ENCODE results near the gene NAA10. TPM values are rescaled to one million over a fixed set of nuclear protein-coding genes. Genes with fewer than 3 reads are reported as not detected.

Gene NAA10
- total RNA-seq, 1 donor from 2014 or later, result 69.2 TPM

DNA sequence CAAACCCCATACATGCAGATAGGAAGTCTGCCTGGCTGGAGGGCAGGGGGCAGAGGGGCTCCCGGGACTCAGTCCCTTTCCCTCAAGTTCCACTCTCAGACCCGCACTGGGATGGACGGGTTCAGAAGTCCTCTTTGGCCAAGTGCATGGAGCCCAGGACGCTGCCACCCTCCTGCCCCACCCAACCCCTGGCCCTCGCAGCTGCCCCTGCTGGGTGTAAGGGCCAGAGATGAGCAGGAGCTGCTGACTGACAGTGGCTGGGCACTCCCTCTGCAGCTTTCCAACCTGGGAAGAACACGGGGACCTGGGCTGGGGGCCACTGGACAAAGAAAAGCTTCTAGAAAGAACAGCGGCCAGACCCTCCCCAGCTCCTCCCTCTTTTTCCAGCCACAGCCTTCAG is 52.3 kb downstream of the NAA10 start:
- intact Hi-C loops (cut with DNase I), result no loop called here
- Histone ChIP-seq H3K27ac (no peak overlapping the region), H3K36me3 (no peaks in the 10 kb centered on the region), H3K4me1 (peaks cover 4% of the 10 kb centered on the region), H3K4me3 (no peak overlapping the region), H3K27me3 (ENCODE audit: low read depth) (peaks cover 44% of the 10 kb centered on the region), H3K9me3 (no peaks in the 10 kb centered on the region)
- ATAC-seq (no peak), DNase-seq (no peak)
- no peak for TF ChIP-seq CTCF (IDR thresholded peaks at IDR 0.05)

DNA sequence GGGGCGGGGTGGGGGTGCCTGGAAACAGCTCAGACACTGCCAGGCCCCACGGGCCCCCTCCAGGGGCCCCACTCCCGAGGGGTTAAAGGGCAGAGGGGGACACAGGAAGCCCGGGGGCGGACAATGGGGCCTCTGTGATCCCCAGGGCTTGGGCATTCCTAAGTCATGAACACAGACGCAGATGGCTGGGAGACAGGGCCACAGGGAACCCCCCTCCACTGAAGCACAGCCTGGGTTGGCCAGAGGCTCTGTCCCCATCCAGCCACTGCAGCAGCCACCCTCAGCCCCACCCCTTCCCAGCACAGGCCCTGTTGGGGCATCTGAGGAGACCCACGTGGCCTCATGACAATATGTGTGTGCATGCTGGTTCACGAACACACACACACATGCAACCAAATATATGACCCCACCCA is 52.7 kb downstream of the NAA10 start:
- H3K36me3 ChIP-seq, result no peaks in the 10 kb centered on the region
- no peak for ATAC-seq
- H3K27me3 ChIP-seq (ENCODE audit: low read depth), result peaks cover 44% of the 10 kb centered on the region
- DNase-seq, result no peak
- no peak overlapping the region for H3K4me3 ChIP-seq
- no peak for TF ChIP-seq CTCF (IDR thresholded peaks at IDR 0.05)
- H3K27ac ChIP-seq, result no peak overlapping the region
- intact Hi-C loops (cut with DNase I), result no loop called here
- H3K4me1 ChIP-seq, result peaks cover 4% of the 10 kb centered on the region
- H3K9me3 ChIP-seq, result no peaks in the 10 kb centered on the region

GRCh38 chrX:153881281-153881680 is 53.6 kb downstream of the NAA10 start:
- no peak for DNase-seq
- H3K4me1 ChIP-seq, result peaks cover 4% of the 10 kb centered on the region
- H3K27me3 ChIP-seq (ENCODE audit: low read depth), result peaks cover 40% of the 10 kb centered on the region
- H3K9me3 ChIP-seq, result no peaks in the 10 kb centered on the region
- intact Hi-C loops (cut with DNase I), result no loop called here
- no peak for ATAC-seq
- no peak overlapping the region for H3K27ac ChIP-seq
- no peak for TF ChIP-seq CTCF (IDR thresholded peaks at IDR 0.05)
- H3K4me3 ChIP-seq, result no peak overlapping the region
- H3K36me3 ChIP-seq, result no peaks in the 10 kb centered on the region

GRCh38 chrX:153880440-153880815 is 54.4 kb downstream of the NAA10 start:
- intact Hi-C loops (cut with DNase I), result no loop called here
- peaks cover 3% of the 10 kb centered on the region for H3K4me1 ChIP-seq
- no peak overlapping the region for H3K4me3 ChIP-seq
- no peak for ATAC-seq
- no peak for TF ChIP-seq CTCF (IDR thresholded peaks at IDR 0.05)
- no peak for DNase-seq
- H3K9me3 ChIP-seq, result no peaks in the 10 kb centered on the region
- no peaks in the 10 kb centered on the region for H3K36me3 ChIP-seq
- H3K27me3 ChIP-seq (ENCODE audit: low read depth), result peaks cover 36% of the 10 kb centered on the region
- no peak overlapping the region for H3K27ac ChIP-seq

DNA sequence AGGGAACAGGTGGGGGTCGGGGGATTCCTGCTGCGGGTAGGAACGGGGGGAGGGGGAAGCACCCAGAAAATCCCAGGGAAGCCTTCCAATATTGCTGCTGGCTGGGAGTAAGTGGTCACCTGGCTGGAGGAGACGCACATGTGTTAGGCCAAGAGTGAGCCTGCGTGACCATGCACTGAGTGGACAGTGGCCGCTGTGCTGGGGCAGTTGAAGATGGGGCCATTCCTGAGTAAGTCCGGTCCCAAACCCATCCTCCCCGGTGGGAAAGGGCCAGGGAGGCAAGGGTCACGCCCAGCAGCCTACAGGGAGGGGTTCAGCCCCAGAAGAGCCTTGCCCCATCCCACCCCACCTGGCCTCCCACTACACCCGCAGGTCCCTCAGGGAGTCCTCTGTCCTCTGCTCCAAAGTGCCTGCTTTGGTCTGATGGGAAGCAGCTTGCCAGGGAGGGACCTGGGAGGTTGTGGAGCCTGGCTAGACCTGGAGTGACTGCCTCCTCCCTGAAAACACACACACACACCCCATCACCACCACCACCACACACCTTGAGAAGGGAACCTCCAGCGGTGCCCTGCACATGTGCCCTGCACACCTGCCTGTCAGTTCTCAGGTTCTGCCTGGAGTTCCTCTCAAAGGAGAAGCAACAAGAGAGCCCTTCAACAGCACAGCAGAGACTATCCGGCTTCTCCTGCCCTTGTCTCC is 54.9 kb downstream of the NAA10 start:
- no peaks in the 10 kb centered on the region for H3K36me3 ChIP-seq
- intact Hi-C loops (cut with DNase I), result no loop called here
- DNase-seq (no peak), ATAC-seq (no peak)
- no peaks in the 10 kb centered on the region for H3K4me1 ChIP-seq
- H3K27ac ChIP-seq, result no peak overlapping the region
- no peaks in the 10 kb centered on the region for H3K9me3 ChIP-seq
- TF ChIP-seq CTCF (IDR thresholded peaks at IDR 0.05), result no peak
- H3K4me3 ChIP-seq, result no peak overlapping the region
- H3K27me3 ChIP-seq (ENCODE audit: low read depth), result peaks cover 31% of the 10 kb centered on the region

Small RNAs within 50 kb of the gene (microRNA-seq; reads per million reads assigned to microRNA genes)
- not detected for gene MIR3202-1 (ENCODE audit: borderline number of aligned reads)
- not detected for gene MIR3202-2 (ENCODE audit: borderline number of aligned reads)

Other genes with a start within 250 kb of the NAA10 start
- gene SLC6A8, start 247.1 kb downstream of the NAA10 start, total RNA-seq, result 7.1 TPM
- 219 TPM for gene BCAP31, start 210.7 kb downstream of the NAA10 start, total RNA-seq
- gene ABCD1, start 210.2 kb downstream of the NAA10 start, total RNA-seq, result 14.5 TPM
- 4.6 TPM for gene PLXNB3, start 170.8 kb downstream of the NAA10 start, total RNA-seq
- not detected for gene SRPK3, start 154.0 kb downstream of the NAA10 start, total RNA-seq
- gene IDH3G, start 140.7 kb downstream of the NAA10 start, total RNA-seq, result 50.1 TPM
- 210 TPM for gene SSR4, start 140.4 kb downstream of the NAA10 start, total RNA-seq
- gene PDZD4, start 104.5 kb downstream of the NAA10 start, total RNA-seq, result 8.5 TPM
- 1.6 TPM for gene L1CAM, start 48.9 kb downstream of the NAA10 start, total RNA-seq
- gene AVPR2, start 30.4 kb downstream of the NAA10 start, total RNA-seq, result 1.9 TPM
- gene ARHGAP4, start 8.8 kb downstream of the NAA10 start, total RNA-seq, result 70.7 TPM
- gene RENBP, start 9.6 kb upstream of the NAA10 start, total RNA-seq, result 57.0 TPM
- gene HCFC1, start 36.8 kb upstream of the NAA10 start, total RNA-seq, result 48.4 TPM
- 7.6 TPM for gene TMEM187, start 37.7 kb upstream of the NAA10 start, total RNA-seq
- gene IRAK1, start 84.9 kb upstream of the NAA10 start, total RNA-seq, result 73.1 TPM
- gene MECP2, start 162.7 kb upstream of the NAA10 start, total RNA-seq, result 57.6 TPM
- gene OPN1LW, start 209.2 kb upstream of the NAA10 start, total RNA-seq, result not detected
- not detected for gene OPN1MW, start 247.6 kb upstream of the NAA10 start, total RNA-seq

All from lower lobe of right lung (tissue), 2 donors.